Fibroblast of peridontal ligament (primary cell): ENCODE data around the gene ZNF407.

Experiments
- DNase-seq: peaks from one replicate; pipeline ENCODE4 v3.0.0-alpha.2; 2010; ENCODE audit errors: extremely low read depth

ZNF407 gene

DNA sequence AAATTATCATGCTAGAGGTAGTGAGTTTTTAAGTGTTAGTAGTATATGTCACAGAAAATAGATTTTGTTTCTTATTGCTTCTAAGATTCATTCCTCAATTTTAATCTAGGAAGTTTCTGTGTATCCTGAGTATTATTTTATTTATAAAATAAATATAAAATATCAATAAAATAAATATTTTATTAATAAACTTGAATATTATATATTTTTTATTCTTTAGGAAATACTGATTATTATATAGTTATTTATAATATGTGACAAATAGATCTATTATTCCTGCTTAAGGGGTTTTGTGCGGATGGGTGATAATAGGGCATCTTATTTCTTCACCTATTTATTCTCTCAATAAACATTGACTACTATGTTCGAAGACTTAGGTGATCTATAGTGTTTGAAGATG, 191.0 kb downstream of the ZNF407 start:
- DNase-seq, result no peak

DNA sequence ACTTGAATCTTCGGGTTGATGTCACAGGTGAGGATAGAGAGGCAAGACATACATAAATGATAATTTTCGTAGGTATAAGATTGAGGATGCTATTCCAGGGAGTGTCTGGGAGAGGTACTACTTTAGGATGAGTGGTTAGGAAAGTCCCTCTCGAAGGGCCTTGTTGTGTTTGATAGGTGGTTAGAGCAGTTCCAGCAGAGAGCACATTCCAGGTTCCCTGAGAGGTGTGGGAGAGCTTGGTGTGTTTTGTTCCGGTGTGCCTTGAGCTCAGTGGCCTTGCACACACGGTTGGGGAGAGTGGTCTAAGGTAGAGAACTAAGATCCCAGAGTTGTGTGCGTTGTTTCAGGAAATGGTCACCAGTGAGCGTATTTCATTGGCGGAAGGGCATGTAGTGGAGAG, 191.4 kb downstream of the ZNF407 start:
- DNase-seq, result no peak

DNA sequence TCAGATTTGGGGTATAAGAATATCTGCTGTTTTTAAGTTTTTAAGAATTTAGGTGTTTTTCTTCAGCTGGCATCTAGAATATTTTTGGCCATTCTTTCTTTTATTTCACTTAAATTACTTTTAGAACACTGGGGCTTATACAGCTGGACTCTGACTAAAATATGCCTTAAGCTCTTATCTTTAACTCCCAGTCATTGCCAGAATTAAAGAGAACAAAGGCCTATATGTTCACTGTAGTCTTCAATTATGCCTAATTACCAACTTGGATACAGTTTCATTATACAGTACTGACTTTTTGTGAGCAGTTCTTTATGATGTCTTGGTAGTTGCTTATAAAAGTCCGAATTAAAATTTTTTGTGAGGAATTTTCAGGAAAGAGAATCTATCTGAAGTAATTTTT, 192.8 kb downstream of the ZNF407 start:
- no peak for DNase-seq

DNA sequence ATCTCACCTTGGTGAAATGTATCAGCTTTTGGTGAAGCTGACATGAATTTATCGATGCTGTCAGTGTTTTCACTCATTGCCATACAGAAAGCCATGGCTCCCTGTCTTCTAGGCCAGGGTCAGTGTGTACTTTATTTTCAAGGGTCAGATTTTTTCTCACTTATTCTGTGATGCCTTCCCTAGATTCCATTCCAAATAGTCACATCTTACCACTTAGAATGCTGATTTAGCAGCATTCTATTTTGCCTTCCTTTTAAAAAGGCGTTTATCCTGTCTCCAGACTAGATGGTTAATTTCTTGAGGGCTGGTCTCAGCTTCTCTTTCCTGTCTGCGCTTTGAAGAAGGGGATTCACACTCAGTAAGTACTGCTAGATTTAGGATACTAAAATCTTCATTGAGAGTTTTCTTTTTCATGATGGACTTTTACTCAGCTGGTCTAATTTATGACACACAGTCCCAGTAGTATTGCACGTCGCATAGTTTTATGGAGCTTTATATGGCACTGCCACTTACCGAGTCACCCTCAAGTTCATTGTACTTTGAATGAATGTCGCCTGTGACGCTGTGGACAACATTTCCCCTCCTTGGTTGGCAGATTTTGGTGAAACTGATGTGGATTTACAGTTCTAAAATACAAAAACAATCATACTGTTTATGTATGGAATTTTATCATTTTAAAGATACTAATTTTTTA, 194.0 kb downstream of the ZNF407 start:
- DNase-seq, result no peak

DNA sequence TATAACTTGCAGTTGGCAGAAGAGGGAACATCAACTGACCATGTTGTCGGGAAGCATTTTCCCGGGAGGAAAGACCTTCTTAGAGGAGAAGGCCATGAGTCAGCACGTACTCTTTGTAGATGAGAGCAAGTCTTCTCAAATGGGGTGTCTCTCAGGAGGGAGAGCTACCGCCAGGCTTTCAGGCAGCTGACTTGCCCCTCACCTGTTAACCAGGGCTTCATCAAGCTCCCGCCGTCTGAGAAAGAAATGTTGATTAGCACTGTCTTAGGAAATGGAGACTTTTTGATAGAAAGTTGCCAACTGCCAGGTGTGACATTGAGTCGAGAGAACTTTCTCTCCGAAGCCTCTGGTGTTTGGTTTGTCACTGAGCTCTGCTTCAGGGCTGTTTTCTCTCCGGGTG, 196.1 kb downstream of the ZNF407 start:
- no peak for DNase-seq

DNA sequence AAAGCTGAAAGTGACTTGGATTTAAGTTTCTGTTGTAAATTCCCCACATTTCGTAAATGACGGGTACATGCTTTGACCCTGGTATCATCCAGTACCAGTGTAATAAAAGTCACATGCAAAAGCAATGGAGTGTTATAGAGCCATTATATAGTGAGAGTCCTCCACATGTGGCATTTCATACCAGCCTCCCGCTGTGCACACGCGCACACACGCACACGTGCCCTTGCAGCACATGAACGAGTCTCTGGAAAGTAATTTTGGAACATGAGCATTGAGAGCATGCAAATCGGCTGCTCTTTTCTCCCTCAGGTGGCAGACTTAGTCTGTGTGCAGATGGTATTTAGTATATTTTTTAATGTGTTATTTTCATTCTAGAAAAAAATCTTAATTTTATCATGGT, 198.1 kb downstream of the ZNF407 start:
- no peak for DNase-seq

DNA sequence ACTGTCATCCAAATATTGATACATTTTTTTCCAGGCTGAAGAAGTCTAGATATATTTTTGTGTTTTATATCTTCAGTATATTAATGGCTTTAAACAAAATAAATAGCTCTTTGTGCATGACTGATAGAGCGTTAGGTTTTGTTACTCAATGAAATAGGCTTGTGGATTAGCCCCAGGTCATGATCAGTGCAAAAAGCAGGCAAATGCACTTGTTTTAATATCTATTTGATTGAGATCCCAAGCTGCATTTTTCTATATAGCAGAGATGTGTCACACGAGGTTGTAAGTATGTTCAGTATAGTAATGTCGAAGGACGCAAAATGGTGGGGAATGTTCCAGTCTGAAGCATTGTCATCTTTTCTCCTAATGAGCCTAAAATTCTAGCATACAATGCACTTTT, 198.5 kb downstream of the ZNF407 start:
- no peak for DNase-seq

DNA sequence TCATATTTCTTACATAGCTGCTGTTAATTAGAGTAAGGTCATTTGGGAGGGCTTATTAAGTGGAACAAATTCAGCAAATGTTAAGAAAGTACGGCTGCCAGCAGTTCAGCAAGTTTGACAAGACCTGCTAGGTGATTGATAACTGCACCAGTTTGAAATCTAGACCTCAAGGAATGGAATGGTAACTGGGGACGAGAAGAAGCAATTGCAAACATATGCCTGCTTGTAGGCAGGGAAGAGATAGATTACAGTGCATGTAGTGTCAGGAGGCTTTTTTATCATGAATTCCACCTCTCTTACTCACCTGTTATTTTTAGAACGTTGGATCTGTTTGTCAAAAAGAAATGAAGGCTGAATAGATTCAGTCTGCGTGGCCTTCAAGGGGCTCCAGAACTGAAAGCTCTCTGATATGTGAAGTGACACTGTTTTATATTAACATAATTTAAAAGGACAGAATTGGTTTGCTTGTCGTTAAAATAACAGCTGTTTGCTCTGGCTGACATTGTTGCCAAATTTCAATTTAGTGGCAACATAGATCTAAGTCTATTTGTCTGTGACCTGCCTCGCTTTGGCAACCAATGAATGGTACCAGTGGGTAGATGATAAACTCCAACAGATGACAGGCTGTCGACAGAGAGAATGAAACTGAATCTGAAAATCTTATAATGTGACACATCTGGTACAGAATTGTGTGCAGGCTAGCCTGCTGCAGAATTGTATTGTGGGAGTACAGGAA, 199.3 kb downstream of the ZNF407 start:
- peak; percentile 69 for DNase-seq

DNA sequence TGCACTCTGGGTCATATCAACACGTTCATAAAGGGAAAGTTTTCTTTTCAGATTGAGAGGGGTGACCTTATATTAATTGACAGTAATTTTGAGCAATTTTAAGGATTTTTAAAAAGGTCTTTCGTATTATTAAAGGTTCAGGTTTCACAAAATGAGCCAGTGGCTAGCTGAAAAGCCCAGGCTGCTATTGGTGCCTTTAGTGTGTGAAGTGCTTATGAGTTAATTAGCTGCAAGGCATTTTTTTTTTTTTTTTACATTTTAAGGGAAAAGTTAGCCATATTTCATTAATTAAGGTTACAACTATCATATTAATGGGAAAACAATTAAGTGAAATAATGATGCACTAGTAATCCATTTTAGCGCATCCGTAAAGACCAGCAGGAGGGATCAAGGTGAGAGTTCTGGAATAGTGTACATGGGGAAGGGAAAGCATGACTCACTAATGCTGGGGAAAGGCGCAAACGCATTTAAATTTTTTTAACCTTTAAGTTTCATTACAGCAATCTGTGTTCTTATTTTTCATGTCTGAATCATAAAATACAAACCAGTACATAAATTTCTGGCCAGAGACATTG, 200.0 kb downstream of the ZNF407 start:
- no peak for DNase-seq

DNA sequence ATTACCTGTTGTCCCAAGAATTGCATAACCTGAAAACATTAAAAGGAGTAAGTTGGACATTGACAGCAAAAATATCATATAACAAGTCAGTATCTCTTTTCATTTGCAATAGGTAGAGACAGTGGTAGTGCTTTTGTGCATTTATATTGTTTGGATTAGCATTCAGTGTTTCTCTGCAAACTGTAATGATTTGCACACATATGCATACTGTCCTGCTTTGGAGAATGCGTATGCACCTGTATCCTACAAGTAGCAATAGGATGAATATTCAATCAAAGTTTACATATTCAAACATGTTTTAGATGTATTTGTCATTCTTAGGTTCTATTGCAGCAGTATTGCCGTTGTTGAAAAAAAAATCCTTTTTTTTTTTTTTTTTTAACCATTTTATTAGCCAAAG, 201.9 kb downstream of the ZNF407 start:
- no peak for DNase-seq

DNA sequence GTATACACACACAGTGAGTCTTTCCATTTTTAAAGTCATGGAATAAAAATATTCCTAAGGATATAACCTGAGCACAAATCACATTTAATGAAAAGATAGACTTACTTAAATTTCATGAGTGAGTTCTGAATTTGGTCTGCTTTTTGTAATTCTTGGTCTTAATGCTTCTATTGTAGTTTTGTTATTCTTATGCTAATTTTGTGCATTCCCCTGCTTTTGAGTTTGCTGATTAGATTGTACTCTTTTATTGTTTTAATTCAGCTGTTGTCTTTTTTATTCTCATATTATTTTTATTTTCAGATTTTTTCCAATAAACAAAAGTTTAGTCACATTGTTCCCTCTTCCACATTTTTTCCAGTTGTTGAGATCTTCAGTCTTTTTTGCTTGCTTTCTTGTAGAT, 202.4 kb downstream of the ZNF407 start:
- no peak for DNase-seq

DNA sequence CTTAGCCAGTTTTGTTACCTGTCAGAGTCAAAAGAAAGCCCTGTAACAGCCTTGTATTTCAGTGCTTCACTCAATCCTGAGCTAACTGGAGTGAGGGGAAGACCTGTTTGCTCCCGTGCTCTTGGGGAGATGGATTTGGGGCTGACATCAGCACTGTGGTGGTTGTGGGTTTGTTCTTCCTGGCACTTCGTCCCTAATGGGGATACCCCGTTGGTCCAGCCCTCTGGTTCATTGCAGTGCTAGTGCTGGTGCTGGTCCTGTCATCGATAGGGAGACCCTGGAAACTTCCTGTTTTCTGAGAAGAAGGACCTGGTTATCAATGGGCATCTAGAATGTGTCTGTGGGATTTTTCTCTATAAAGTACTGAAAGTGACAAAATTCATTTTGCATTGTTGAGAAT, 205.4 kb downstream of the ZNF407 start:
- DNase-seq, result no peak

DNA sequence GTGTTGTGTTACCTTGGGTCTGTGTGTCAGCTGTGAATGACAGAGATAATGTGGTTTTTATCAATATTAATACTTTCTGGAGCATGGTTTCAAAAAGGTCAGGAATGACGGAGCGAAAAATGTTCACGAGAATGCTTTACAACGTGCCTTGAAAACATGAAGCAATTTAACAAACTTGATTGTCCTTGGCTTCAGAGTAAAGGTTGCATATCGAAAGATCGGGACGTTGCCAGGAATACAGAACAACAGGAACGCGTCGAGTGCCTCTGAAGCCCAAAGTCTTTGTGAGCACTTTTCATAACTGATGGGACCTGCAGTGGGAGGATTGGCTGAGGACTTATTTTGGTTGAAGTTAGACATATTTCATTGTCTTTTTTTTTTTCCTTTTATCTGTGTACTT, 206.1 kb downstream of the ZNF407 start:
- no peak for DNase-seq

DNA sequence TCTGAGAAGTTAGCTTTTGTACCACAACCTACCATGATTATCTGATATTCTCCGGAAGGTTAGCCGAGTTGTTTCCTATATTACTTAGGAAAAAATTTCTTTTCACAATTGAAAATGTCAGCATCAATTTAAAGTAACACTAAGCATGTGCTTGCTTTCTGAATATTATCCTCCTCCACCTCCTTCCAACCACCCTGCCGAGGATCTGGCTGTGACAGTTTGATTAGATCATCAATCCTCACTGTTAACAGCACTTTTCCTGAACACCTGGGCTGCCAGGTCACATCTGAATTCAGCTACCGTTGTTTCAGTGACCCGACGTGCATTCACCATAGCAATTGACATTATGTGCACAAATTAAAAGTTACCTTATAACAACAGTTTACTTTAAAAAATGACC, 207.0 kb downstream of the ZNF407 start:
- no peak for DNase-seq

DNA sequence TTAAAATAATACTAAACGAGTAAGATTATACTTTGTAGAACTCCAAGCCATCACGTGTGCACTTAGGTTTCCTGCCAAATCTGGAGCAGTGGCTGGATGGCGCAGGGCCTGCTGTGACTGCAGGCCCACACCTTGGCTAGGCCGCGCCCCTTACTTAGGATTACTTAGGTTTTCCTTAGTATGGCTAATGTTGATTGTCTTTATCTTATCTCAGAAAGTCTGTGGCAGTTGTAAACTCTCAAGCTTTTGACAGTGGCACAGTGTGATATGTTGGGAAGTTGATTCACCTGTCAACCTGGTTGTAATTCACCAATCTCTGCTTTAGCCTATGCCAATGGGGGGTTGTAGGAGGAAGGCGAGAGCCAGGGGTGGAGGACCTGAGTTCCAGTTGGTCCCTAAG, 208.4 kb downstream of the ZNF407 start:
- DNase-seq, result no peak

DNA sequence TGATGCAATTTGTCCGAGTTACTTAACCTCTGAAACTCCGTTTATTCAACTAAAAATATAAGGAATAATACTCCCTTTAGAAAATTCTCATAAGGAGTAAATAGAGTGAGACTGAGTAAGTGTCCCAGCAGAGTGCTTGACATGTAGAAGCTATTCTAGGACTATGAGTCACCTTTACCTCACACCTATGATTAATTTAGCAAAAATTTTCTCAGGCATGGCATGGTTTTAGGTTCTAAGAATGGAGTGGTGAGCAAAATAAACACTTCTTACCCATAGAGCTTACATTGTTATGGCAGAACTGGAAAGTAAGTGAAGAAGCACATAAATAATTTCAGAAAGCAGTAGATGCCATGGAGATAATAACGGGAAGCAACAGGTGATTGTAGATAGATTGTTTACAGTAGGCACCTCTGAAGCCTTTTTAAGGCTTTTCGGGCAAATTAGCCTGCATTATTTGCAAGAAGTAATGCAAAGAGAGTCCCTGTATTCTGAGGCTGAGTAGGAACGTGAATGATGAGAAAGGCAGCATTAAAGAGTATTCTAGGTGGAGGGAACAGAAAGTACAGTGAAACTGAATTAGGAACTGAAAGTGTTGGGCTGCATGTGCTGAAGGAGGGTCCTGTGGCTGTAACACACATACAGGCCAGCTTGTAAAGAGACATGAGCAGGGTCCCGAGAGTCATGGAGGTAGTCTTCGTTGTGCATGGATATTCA, 209.2 kb downstream of the ZNF407 start:
- peak; percentile 62 for DNase-seq

DNA sequence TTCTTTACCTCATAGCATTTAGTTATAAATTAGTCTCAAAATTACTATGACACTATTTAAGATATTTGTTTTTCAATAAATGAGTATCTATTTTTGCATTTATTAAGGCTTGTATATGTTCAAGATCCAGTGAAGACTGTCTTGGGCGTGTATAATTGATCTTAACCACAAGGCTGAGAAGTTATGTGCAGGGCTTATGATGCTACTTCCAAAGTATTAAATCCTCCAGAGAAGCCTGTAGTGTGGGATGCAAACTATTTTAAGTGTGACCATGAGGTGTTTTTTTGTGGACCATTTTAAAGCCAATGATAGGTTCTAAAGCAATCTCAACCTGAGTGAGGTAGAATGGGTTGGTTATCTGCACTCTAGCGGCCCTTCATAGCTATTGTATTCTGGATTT, 219.9 kb downstream of the ZNF407 start:
- peak; percentile 37 for DNase-seq

DNA sequence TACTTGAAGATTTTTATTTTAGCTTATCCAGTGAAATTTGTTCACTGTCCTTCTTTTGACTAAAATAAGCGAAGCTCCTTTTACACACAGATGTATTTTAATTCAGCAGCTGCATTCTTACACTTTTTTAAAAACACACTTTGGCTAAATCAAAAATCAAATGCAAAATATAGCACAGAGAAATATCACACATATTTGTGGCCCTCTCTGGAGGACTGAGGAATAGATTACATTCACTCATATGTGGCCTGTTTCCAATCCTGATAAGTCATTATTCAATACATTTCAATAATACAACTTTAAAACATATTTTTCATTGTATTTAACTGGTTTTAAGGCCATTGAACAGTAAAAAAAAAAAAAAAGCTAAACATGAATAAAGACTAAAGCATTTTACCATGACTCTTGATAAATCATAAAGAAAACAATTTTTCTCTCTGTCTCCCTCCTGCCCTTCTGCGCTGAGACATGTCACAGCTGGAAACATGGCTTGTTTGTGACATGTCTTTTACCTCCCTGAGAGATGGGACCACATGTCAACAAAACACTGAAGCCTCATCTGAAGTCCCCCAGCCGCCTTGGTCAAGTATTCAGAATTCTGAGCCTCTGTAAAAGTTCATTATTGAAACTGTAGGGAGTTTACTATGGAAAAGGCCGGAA, 221.0 kb downstream of the ZNF407 start:
- peak; percentile 27 for DNase-seq

DNA sequence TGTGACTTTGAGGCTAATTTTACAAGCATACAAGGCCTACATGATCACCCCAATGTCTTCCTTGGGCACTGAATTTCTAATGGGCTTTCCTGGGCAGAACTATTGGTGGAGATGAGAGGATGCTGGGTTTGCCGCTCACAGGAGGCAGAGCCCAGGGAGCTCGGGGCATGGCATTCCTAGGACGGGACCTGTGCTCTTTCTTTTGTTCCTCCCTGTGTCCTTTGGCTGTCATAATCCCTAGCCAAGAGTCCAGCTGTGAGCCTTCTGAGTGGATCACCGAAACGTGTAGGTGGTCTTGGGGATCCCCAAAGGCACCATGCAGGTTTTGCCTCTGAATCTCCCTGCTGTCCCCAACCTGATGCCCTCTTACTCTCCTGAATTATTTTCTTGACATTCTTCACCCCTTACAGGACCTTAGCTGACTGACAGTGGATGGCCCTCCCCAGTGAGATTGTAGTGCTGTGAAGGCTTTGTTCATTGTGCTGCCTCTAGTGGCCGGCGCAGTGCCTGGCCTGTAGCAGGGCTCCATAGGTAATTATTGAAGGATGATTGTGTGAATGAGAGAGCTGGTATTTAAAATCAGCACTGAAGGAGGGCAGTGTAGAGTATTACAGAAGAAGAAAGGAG, 221.9 kb downstream of the ZNF407 start:
- no peak for DNase-seq

DNA sequence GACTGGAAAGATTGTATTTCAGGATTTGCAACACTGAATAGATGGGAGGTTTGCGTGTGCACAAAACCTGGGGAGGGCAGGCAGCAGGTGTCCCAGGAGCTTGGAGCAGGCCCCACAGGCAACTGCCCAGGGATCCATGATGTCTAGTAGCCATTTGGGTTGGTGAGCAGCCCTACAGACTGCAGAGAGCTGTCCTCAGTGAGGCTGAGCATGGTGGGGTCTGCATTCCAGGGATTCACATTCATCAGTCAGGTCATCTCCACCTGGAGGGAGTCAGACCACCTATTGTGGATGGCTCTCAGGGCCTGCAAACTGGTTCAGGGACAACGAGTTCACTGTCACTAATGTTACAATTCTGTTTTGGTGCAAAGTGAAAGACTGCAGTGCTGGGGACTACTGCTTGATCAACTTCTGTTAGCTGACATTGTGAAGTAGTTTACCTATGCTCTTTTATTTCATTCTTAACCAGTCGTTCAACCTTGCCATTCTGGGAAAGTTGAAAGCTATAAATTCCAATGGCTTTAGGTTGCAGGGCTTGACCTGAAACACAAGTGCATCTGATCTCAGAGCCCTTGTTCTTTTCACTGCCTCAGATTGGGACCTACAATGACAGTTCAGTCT, 222.6 kb downstream of the ZNF407 start:
- no peak for DNase-seq

DNA sequence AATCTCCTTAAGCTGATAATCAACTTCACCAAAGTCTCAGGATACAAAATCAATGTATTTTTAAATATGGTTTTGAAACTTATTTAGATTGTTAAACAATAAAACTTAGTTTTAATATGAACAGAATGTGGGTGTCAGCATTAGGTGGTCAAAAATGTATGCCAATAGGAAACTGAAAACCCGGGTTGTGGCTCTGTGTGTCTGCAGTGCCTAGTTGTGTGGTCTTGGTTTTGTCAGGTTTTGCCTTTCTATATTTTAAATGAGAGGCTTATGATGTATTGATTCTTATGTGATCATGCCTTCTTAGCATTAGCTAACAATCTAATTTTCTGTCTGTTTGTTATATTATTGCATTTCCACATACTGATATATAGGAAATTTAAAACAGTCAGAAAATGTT, 227.8 kb downstream of the ZNF407 start:
- DNase-seq, result no peak
